OCI-LY1 (cell line): ENCODE results near the gene SLC25A45.
A peak's percentile ranks its signal among the peaks of the same experiment; 100 is the strongest.

Experiments
- H2AFZ ChIP-seq: fragments of 200-600 bp; sonication (generic), shearing (Covaris generic); 2 replicates; pipeline ENCODE4 v1.6.0; 2014; ENCODE audit warnings: antibody characterized with exemption, mild to moderate bottlenecking, low read length
- H3F3A ChIP-seq: fragments of 200-600 bp; sonication (generic), shearing (Covaris generic); 2 replicates; pipeline ENCODE4 v1.6.0; 2014; ENCODE audit warnings: mild to moderate bottlenecking, antibody characterized with exemption, low read length, moderate library complexity; ENCODE audit not compliant: insufficient read depth
- H3K27ac ChIP-seq: fragments of 200-600 bp; sonication (generic); 2 replicates; pipeline ENCODE4 v1.5.1; 2014; ENCODE audit warnings: low read length, mixed run types, mild to moderate bottlenecking, low read depth; ENCODE audit not compliant: poor library complexity, severe bottlenecking
- H3K27me3 ChIP-seq: fragments of 200-600 bp; sonication (generic); 2 replicates; pipeline ENCODE4 v1.6.0; 2014; ENCODE audit warnings: antibody characterized with exemption, mild to moderate bottlenecking, low read length, moderate library complexity; ENCODE audit not compliant: insufficient read depth
- H3K36me3 ChIP-seq: fragments of 200-600 bp; sonication (generic); 2 replicates; pipeline ENCODE4 v1.6.1; 2014; ENCODE audit warnings: mild to moderate bottlenecking, antibody characterized with exemption, low read length, moderate library complexity, mixed read lengths; ENCODE audit not compliant: insufficient read depth
- H3K4me1 ChIP-seq: fragments of 200-600 bp; sonication (generic); 2 replicates; pipeline ENCODE4 v1.5.1; 2014; ENCODE audit warnings: mild to moderate bottlenecking, low read length, moderate library complexity; ENCODE audit not compliant: insufficient read depth, severe bottlenecking
- H3K4me2 ChIP-seq: fragments of 200-600 bp; sonication (generic), shearing (Covaris generic); 2 replicates; pipeline ENCODE4 v1.6.1; 2014; ENCODE audit warnings: low read length
- H3K4me3 ChIP-seq: fragments of 200-600 bp; sonication (generic); 2 replicates; pipeline ENCODE4 v1.5.1; 2014; ENCODE audit warnings: low read length, low read depth, mild to moderate bottlenecking, mixed read lengths; ENCODE audit not compliant: poor library complexity, severe bottlenecking
- H3K79me2 ChIP-seq: fragments of 200-600 bp; shearing (Covaris generic); 2 replicates; pipeline ENCODE4 v1.6.1; 2016; ENCODE audit warnings: mixed run types, low read length, mixed read lengths; ENCODE audit not compliant: insufficient read depth
- H3K9ac ChIP-seq: fragments of 200-600 bp; sonication (generic), shearing (Covaris generic); 2 replicates; pipeline ENCODE4 v1.6.1; 2014; ENCODE audit warnings: mild to moderate bottlenecking, low read length, mixed read lengths
- H3K9me2 ChIP-seq: fragments of 200-600 bp; sonication (generic), shearing (Covaris generic); 2 replicates; pipeline ENCODE4 v1.6.1; 2014; ENCODE audit warnings: low read depth, mild to moderate bottlenecking, low read length, mixed read lengths
- H3K9me3 ChIP-seq: fragments of 200-600 bp; shearing (Covaris generic); 2 replicates; pipeline ENCODE4 v1.6.1; 2014; ENCODE audit warnings: low read length, mixed read lengths
- H4K20me1 ChIP-seq: fragments of 200-600 bp; sonication (generic), shearing (Covaris generic); 2 replicates; pipeline ENCODE4 v1.6.0; 2016; ENCODE audit warnings: mild to moderate bottlenecking, low read length; ENCODE audit not compliant: insufficient read depth
- CTCF ChIP-seq: fragments of 200-600 bp; sonication (generic), shearing (Covaris generic); IDR thresholded peaks from 2 replicates; pipeline ENCODE4 v1.5.1; 2017; ENCODE audit warnings: mild to moderate bottlenecking, antibody characterized with exemption, low read length, moderate library complexity, mixed read lengths
- EZH2 ChIP-seq: fragments of 200-600 bp; sonication (generic), shearing (Covaris generic); IDR thresholded peaks from 2 replicates; pipeline ENCODE4 v1.8.0; 2017; ENCODE audit warnings: borderline replicate concordance, mixed run types, mild to moderate bottlenecking, antibody characterized with exemption, low read length, moderate library complexity, mixed read lengths

The SLC25A45 gene

GRCh38 chr11:65389294-65389980 lies 7.0 kb upstream of the SLC25A45 start:
- Histone ChIP-seq H2AFZ (no peak overlapping the region), H3K9ac (no peak overlapping the region; the same call in 1 of the 2 replicates), H3K9me2 (no peaks in the 10 kb centered on the region), H3K4me1 (peaks cover 51% of the 10 kb centered on the region), H3K9me3 (no peaks in the 10 kb centered on the region), H3K79me2 (no peaks in the 10 kb centered on the region), H3K4me3 (peak overlapping the region; percentile 24), H4K20me1 (no peaks in the 10 kb centered on the region), H3K27ac (no peak overlapping the region), H3F3A (no peaks in the 10 kb centered on the region), H3K4me2 (peak overlapping the region; percentile 91), H3K27me3 (no peaks in the 10 kb centered on the region), H3K36me3 (peaks cover 46% of the 10 kb centered on the region)
- TF ChIP-seq EZH2 = no peak
- no peak for TF ChIP-seq CTCF

GRCh38 chr11:65388731-65389130 lies 6.3 kb upstream of the SLC25A45 start:
- Histone ChIP-seq H3K36me3 (peaks cover 39% of the 10 kb centered on the region; the same call in 1 of the 2 replicates), H3K79me2 (no peaks in the 10 kb centered on the region), H3K9me2 (no peaks in the 10 kb centered on the region), H3K4me1 (peaks cover 56% of the 10 kb centered on the region), H3K4me2 (peak overlapping the region; percentile 91), H3K27me3 (no peaks in the 10 kb centered on the region), H3K9ac (peak overlapping the region; percentile 25; the same call in 1 of the 2 replicates), H3F3A (no peaks in the 10 kb centered on the region), H2AFZ (no peak overlapping the region), H3K27ac (peak overlapping the region; percentile 34), H3K4me3 (peak overlapping the region; percentile 24), H4K20me1 (no peaks in the 10 kb centered on the region), H3K9me3 (no peaks in the 10 kb centered on the region)
- no peak for TF ChIP-seq EZH2
- no peak for TF ChIP-seq CTCF

GRCh38 chr11:65386307-65387140 lies 4.1 kb upstream of the SLC25A45 start, which contains the start of gene FRMD8:
Gene FRMD8 (plus strand): TSS chr11:65386637. CDS start chr11:65387037, 400 bp downstream.
- Histone ChIP-seq H4K20me1 (no peaks in the 10 kb centered on the region), H3F3A (no peaks in the 10 kb centered on the region), H3K27ac (peak within 1 kb of the TSS; percentile 69), H3K9me2 (no peaks in the 10 kb centered on the region), H3K36me3 (peaks cover 17% of the 10 kb centered on the region; the same call in 1 of the 2 replicates), H3K4me1 (peaks cover 76% of the 10 kb centered on the region), H3K79me2 (no peaks in the 10 kb centered on the region), H3K4me3 (peak within 1 kb of the TSS; percentile 80), H3K4me2 (peak within 1 kb of the TSS; percentile 91), H3K9me3 (no peaks in the 10 kb centered on the region), H3K9ac (peak within 1 kb of the TSS; percentile 93), H3K27me3 (no peaks in the 10 kb centered on the region), H2AFZ (no peak within 1 kb of the TSS)
- TF ChIP-seq EZH2 = no peak
- no peak for TF ChIP-seq CTCF
